GM19240 (cell line): ENCODE measurements around the gene EXOSC10.
"Not testable (repeated sequence)": the region's sequence is repeated elsewhere in the genome, so short reads cannot be mapped to it uniquely, and the experiment has no call there.

ENCODE experiments used
- DNase-seq: peaks from one replicate; pipeline ENCODE4 v3.0.0; 2011; ENCODE audit warnings: low spot score; ENCODE audit not compliant: insufficient read length

EXOSC10 gene

GRCh38 chr1:11044086-11044848 is 55.4 kb downstream of the EXOSC10 start:
- DNase-seq, result no peak

GRCh38 chr1:11042995-11043874 is 56.4 kb downstream of the EXOSC10 start:
- DNase-seq, result no peak

GRCh38 chr1:11042065-11042464 is 57.6 kb downstream of the EXOSC10 start:
- no peak for DNase-seq

- DNase-seq, result no peak
Measured at GRCh38 chr1:11041048-11041447, 58.6 kb downstream of the EXOSC10 start.

GRCh38 chr1:11040105-11040429 is 59.6 kb downstream of the EXOSC10 start:
- DNase-seq, result not testable (repeated sequence)

GRCh38 chr1:11039351-11040104 is 60.1 kb downstream of the EXOSC10 start:
- DNase-seq, result no peak

GRCh38 chr1:11037740-11038182 is 61.9 kb downstream of the EXOSC10 start:
- DNase-seq, result peak; percentile 87

- DNase-seq, result not testable (repeated sequence)
Measured at GRCh38 chr1:11037019-11037739, 62.5 kb downstream of the EXOSC10 start.

GRCh38 chr1:11031624-11032262 is 67.9 kb downstream of the EXOSC10 start:
- no peak for DNase-seq

GRCh38 chr1:11030865-11031264 is 68.8 kb downstream of the EXOSC10 start:
- DNase-seq, result no peak

- no peak for DNase-seq
Measured at GRCh38 chr1:11028018-11028417, 71.7 kb downstream of the EXOSC10 start.

GRCh38 chr1:11027316-11027715 is 72.4 kb downstream of the EXOSC10 start:
- no peak for DNase-seq

GRCh38 chr1:11026903-11027302 is 72.8 kb downstream of the EXOSC10 start:
- DNase-seq, result no peak

- DNase-seq, result no peak
Measured at GRCh38 chr1:11026052-11026451, 73.6 kb downstream of the EXOSC10 start.

GRCh38 chr1:11025618-11026017 is 74.1 kb downstream of the EXOSC10 start:
- DNase-seq, result no peak

- no peak for DNase-seq
Measured at GRCh38 chr1:11024874-11025203, 74.8 kb downstream of the EXOSC10 start.

- no peak for DNase-seq
Measured at GRCh38 chr1:11024154-11024873, 75.4 kb downstream of the EXOSC10 start.

GRCh38 chr1:11023201-11023600 is 76.5 kb downstream of the EXOSC10 start:
- DNase-seq, result no peak

- DNase-seq, result no peak
Measured at GRCh38 chr1:11019971-11020370, 79.7 kb downstream of the EXOSC10 start.

- DNase-seq, result not testable (repeated sequence)
Measured at GRCh38 chr1:11019358-11019757, 80.3 kb downstream of the EXOSC10 start.
